ENCODE data around the gene ZNF462.

ZNF462 gene

DNA sequence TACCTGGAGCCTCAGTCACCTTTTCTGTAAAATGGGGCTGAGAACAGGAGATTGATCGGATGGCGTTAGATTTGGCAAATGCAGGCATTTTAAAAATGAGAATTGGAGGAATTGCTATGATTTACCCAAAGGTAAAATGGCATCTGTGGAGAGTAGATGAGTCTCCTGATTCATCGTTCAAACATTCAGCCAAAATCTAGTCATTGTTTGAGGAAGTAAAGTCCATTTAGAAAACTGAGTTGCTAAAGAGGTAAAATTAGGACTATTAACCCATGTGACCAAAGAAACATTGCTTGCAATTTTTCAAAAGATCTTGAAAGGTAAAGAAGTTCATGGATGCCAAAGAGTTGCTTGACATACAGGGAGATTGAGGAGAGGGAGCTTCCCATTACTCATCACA, 69.7 kb downstream of the ZNF462 start:
- no peaks in the 10 kb centered on the region for H3K9me3 ChIP-seq (ENCODE audit: insufficient read depth, low read length)
- H3K4me3 ChIP-seq (ENCODE audit: low read length): no peak overlapping the region
- TF ChIP-seq EZH2phosphoT487 (IDR thresholded peaks at IDR 0.05; ENCODE audit: low read depth): no peak
- TF ChIP-seq, protein P1, sequence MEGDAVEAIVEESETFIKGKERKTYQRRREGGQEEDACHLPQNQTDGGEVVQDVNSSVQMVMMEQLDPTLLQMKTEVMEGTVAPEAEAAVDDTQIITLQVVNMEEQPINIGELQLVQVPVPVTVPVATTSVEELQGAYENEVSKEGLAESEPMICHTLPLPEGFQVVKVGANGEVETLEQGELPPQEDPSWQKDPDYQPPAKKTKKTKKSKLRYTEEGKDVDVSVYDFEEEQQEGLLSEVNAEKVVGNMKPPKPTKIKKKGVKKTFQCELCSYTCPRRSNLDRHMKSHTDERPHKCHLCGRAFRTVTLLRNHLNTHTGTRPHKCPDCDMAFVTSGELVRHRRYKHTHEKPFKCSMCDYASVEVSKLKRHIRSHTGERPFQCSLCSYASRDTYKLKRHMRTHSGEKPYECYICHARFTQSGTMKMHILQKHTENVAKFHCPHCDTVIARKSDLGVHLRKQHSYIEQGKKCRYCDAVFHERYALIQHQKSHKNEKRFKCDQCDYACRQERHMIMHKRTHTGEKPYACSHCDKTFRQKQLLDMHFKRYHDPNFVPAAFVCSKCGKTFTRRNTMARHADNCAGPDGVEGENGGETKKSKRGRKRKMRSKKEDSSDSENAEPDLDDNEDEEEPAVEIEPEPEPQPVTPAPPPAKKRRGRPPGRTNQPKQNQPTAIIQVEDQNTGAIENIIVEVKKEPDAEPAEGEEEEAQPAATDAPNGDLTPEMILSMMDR (IDR thresholded peaks at IDR 0.05; ENCODE audit: low read depth, low read length): no peak
- H3K27ac ChIP-seq (ENCODE audit: low read length): no peak overlapping the region
- H4K20me1 ChIP-seq (ENCODE audit: insufficient read depth, low read length): no peaks in the 10 kb centered on the region
- H3K4me1 ChIP-seq (ENCODE audit: low read length): no peaks in the 10 kb centered on the region
- H3K36me3 ChIP-seq (replicated peaks; ENCODE audit: low read depth, low read length): no peaks in the 10 kb centered on the region
- no peaks in the 10 kb centered on the region for H3K79me2 ChIP-seq (ENCODE audit: low read length)
- 0 out of 2 replicates have a peak, but pooled peaks cover 3% of the 10 kb centered on the region for H3K27me3 ChIP-seq (ENCODE audit: low read depth, low read length)
- no peak overlapping the region for H3K9ac ChIP-seq (ENCODE audit: low read length)
- H2AFZ ChIP-seq (ENCODE audit: low read depth, low read length): no peak overlapping the region
- H3K4me2 ChIP-seq (ENCODE audit: low read length): no peak overlapping the region

DNA sequence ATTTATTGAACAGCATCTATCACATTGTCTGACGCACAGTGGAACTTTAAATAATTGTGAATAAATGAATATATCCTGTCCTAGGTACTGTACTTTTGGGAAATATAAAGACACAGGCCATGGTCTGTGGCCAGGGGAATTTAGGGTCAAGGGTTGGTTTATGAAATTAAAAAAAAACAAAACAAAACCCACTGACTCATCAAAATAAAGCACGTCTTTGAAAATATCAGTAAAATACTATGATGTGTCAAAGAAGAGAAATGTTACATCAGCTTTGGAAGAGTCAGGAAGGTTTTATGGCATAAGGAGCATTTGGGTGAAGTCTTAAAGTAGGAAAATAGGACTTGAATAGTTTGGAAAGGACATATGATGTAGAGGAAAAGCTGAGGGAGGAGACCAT, 70.5 kb downstream of the ZNF462 start:
- Histone ChIP-seq H3K79me2 (ENCODE audit: low read length) (no peaks in the 10 kb centered on the region), H3K4me2 (ENCODE audit: low read length) (no peak overlapping the region), H3K27ac (ENCODE audit: low read length) (no peak overlapping the region), H3K9me3 (ENCODE audit: insufficient read depth, low read length) (no peaks in the 10 kb centered on the region), H3K9ac (ENCODE audit: low read length) (no peak overlapping the region), H3K36me3 (replicated peaks; ENCODE audit: low read depth, low read length) (no peaks in the 10 kb centered on the region), H3K4me3 (ENCODE audit: low read length) (no peak overlapping the region), H3K27me3 (ENCODE audit: low read depth, low read length) (0 out of 2 replicates have a peak, but pooled peaks cover 3% of the 10 kb centered on the region), H2AFZ (ENCODE audit: low read depth, low read length) (no peak overlapping the region), H3K4me1 (ENCODE audit: low read length) (no peaks in the 10 kb centered on the region), H4K20me1 (ENCODE audit: insufficient read depth, low read length) (no peaks in the 10 kb centered on the region)
- TF ChIP-seq, protein P1 (IDR thresholded peaks at IDR 0.05; ENCODE audit: low read depth, low read length): no peak
- TF ChIP-seq EZH2phosphoT487 (IDR thresholded peaks at IDR 0.05; ENCODE audit: low read depth): no peak

DNA sequence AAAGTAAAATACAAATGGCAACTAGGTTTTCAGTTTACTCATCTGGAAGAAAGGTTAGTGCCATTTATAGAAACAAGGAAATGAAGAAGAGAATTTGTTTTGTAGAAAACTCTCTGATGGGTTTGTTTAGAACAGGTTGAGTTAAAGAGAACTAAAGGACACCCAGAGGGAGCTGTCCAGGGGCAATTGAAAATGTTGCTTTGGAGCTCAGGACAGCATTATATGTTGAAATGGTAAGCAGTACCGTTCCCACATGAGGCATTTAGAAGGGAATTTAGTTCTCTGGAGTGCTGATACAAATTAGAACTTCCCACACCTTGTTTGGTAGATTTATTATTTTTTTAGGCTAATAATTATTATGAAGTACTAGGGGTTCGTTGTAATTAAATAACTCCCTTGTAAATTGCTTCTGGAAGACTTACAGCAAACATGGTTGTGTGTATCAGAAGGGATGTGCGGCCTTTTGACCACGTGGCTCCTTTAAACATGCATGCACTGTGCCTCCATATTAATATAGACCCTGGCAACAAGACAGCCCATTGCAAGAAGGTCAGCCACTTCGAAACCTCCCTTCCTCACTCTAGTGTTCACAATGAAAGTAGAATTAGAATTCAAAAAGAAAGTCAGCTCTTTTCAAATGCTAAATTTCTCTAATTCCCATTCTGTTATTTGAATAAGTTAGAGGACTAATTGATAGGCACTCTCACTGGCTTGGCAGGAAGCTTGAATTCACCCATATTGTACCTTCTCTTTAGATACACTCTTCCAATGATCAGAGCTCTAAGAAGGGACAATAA, 71.7 kb downstream of the ZNF462 start:
- H3K27me3 ChIP-seq (ENCODE audit: low read depth, low read length): 0 out of 2 replicates have a peak, but pooled peaks cover 3% of the 10 kb centered on the region
- TF ChIP-seq EZH2phosphoT487 (IDR thresholded peaks at IDR 0.05; ENCODE audit: low read depth): no peak
- TF ChIP-seq, protein P1 (IDR thresholded peaks at IDR 0.05; ENCODE audit: low read depth, low read length): no peak
- no peak overlapping the region for H3K27ac ChIP-seq (ENCODE audit: low read length)
- H3K36me3 ChIP-seq (replicated peaks; ENCODE audit: low read depth, low read length): no peaks in the 10 kb centered on the region
- no peak overlapping the region for H3K9ac ChIP-seq (ENCODE audit: low read length)
- H3K4me2 ChIP-seq (ENCODE audit: low read length): no peak overlapping the region
- H2AFZ ChIP-seq (ENCODE audit: low read depth, low read length): no peak overlapping the region
- H3K4me1 ChIP-seq (ENCODE audit: low read length): no peaks in the 10 kb centered on the region
- no peaks in the 10 kb centered on the region for H4K20me1 ChIP-seq (ENCODE audit: insufficient read depth, low read length)
- no peaks in the 10 kb centered on the region for H3K79me2 ChIP-seq (ENCODE audit: low read length)
- H3K9me3 ChIP-seq (ENCODE audit: insufficient read depth, low read length): no peaks in the 10 kb centered on the region
- no peak overlapping the region for H3K4me3 ChIP-seq (ENCODE audit: low read length)

DNA sequence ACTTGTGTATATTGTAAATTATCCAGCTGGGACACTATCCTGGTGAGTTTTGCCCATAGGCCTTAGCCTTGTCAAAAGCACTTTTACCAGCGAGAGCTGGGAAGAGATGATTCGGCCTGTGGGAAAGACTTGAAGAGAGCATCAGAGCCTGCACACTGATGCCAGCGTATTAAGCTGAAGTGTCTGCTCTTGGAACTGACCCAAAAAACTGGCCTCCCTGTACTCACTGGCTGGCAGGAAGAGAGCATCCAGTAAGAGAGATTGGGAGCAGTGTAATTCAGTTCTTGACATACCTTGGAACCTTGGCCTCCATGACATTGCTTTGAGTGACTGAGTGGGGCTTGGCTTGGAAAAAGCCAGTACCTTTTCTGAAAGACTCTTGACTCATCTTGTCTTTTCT, 73.7 kb downstream of the ZNF462 start:
- TF ChIP-seq, protein P1 (IDR thresholded peaks at IDR 0.05; ENCODE audit: low read depth, low read length): no peak
- no peak for TF ChIP-seq EZH2phosphoT487 (IDR thresholded peaks at IDR 0.05; ENCODE audit: low read depth)

More for the DNA sequence above, 73.7 kb downstream of the ZNF462 start:
- H4K20me1 ChIP-seq (ENCODE audit: insufficient read depth, low read length): no peaks in the 10 kb centered on the region
- H3K36me3 ChIP-seq (replicated peaks; ENCODE audit: low read depth, low read length): no peaks in the 10 kb centered on the region
- H3K9me3 ChIP-seq (ENCODE audit: insufficient read depth, low read length): no peaks in the 10 kb centered on the region
- H3K79me2 ChIP-seq (ENCODE audit: low read length): no peaks in the 10 kb centered on the region
- no peak overlapping the region for H3K4me3 ChIP-seq (ENCODE audit: low read length)
- peaks cover 10% of the 10 kb centered on the region for H3K4me1 ChIP-seq (ENCODE audit: low read length)
- no peak overlapping the region for H3K4me2 ChIP-seq (ENCODE audit: low read length)
- no peaks in the 10 kb centered on the region for H3K27me3 ChIP-seq (ENCODE audit: low read depth, low read length)
- no peak overlapping the region for H2AFZ ChIP-seq (ENCODE audit: low read depth, low read length)
- H3K9ac ChIP-seq (ENCODE audit: low read length): no peak overlapping the region
- H3K27ac ChIP-seq (ENCODE audit: low read length): no peak overlapping the region
